ENCODE data around the gene PDGFA. TPM values are rescaled to one million over a fixed set of nuclear protein-coding genes. Genes with fewer than 3 reads are reported as not detected.

The PDGFA gene
- total RNA-seq, 2 donors from 2014 or later, result 34.9 to 50.5 TPM

DNA sequence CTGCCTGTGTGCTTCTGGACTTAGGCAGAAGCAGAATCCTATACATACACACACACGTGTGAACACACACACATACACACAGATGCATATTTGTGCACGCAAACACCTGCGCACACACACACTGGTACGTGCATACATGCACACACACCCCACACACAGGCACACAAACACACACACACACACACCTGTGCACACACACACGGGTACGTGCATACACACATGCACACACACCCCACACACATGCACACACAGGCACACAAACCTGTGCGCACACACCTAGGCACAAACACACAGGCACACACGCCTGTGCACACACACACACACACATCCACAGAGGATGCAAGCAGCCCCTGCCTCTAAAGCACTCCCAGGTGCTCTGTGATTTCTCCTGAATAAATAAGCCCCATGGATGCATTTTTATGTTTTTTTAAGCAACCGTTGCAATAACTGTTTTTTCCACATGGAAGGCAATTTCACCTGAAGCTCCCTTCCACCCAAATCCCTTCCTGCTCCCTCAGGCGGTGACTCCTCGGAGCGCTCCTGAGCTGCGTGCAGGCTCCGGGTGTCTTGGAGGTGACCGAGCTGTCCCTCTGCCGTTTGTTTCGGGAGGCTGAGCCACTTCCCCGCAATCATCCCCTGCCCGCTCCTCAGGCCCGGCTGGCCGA, 41.5 kb upstream of the PDGFA start:
- H3K4me1 ChIP-seq, result no peaks in the 10 kb centered on the region
- intact Hi-C loops (cut with DNase I), result no loop called here
- no peak overlapping the region for H3K4me3 ChIP-seq
- H3K9me3 ChIP-seq, result no peaks in the 10 kb centered on the region
- no peak for DNase-seq
- H3K9ac ChIP-seq (ENCODE audit: low read depth in 2 of 2, low read length in 2 of 2), result peak overlapping the region in 1 of 2 donors; percentile 5
- H3K27ac ChIP-seq, result no peak overlapping the region
- H3K27me3 ChIP-seq, result no peaks in the 10 kb centered on the region
- TF ChIP-seq, protein P1, sequence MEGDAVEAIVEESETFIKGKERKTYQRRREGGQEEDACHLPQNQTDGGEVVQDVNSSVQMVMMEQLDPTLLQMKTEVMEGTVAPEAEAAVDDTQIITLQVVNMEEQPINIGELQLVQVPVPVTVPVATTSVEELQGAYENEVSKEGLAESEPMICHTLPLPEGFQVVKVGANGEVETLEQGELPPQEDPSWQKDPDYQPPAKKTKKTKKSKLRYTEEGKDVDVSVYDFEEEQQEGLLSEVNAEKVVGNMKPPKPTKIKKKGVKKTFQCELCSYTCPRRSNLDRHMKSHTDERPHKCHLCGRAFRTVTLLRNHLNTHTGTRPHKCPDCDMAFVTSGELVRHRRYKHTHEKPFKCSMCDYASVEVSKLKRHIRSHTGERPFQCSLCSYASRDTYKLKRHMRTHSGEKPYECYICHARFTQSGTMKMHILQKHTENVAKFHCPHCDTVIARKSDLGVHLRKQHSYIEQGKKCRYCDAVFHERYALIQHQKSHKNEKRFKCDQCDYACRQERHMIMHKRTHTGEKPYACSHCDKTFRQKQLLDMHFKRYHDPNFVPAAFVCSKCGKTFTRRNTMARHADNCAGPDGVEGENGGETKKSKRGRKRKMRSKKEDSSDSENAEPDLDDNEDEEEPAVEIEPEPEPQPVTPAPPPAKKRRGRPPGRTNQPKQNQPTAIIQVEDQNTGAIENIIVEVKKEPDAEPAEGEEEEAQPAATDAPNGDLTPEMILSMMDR (IDR thresholded peaks at IDR 0.05), result no peak
- no peaks in the 10 kb centered on the region for H3K36me3 ChIP-seq

DNA sequence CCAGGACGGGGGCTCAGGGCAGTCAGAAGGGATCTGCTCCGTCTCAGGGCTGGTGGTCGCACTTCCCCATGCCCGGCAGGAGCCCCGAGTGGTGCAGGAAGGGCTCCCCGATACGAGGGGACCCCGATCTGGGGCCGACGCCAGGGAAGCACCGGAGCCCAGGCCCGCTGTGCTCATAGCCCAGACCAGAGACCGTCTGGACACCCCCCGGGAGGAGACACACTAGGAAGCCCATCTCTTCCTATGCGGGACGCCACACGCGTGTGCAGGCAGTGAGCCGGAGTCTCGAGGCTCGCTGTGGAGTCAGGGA, 39.7 kb upstream of the PDGFA start:
- intact Hi-C loops (cut with DNase I), result no loop called here

DNA sequence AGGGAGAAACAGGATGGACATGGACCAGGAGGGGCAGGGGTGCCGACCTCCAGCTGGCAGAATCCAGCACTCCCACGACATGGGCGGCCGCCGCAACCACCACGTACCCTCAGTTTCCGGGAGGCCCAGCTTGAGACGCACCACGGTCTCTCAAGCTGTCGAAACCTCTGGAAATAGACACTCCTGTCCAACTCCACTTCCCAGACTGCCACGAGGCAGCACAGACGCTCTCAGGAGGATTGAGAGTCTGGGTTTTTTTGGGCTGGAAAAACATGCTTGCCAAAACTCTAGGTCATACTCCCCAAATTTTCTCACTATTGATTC, 37.9 kb upstream of the PDGFA start:
- Histone ChIP-seq H3K36me3 (no peaks in the 10 kb centered on the region), H3K9me3 (no peaks in the 10 kb centered on the region), H3K27me3 (no peaks in the 10 kb centered on the region), H3K4me3 (no peak overlapping the region), H3K27ac (no peak overlapping the region), H3K4me1 (no peaks in the 10 kb centered on the region), H3K9ac (ENCODE audit: low read depth in 2 of 2, low read length in 2 of 2) (no peak overlapping the region)
- DNase-seq, result no peak
- TF ChIP-seq, protein P1 (IDR thresholded peaks at IDR 0.05), result no peak
- intact Hi-C loops (cut with DNase I), result no loop called here

More for the DNA sequence above, 39.7 kb upstream of the PDGFA start:
- TF ChIP-seq, protein P1 (IDR thresholded peaks at IDR 0.05), result no peak
- Histone ChIP-seq H3K9ac (ENCODE audit: low read depth in 2 of 2, low read length in 2 of 2) (no peak overlapping the region), H3K36me3 (no peaks in the 10 kb centered on the region), H3K9me3 (no peaks in the 10 kb centered on the region), H3K4me1 (no peaks in the 10 kb centered on the region), H3K4me3 (no peak overlapping the region), H3K27me3 (no peaks in the 10 kb centered on the region), H3K27ac (no peak overlapping the region)
- no peak for DNase-seq

DNA sequence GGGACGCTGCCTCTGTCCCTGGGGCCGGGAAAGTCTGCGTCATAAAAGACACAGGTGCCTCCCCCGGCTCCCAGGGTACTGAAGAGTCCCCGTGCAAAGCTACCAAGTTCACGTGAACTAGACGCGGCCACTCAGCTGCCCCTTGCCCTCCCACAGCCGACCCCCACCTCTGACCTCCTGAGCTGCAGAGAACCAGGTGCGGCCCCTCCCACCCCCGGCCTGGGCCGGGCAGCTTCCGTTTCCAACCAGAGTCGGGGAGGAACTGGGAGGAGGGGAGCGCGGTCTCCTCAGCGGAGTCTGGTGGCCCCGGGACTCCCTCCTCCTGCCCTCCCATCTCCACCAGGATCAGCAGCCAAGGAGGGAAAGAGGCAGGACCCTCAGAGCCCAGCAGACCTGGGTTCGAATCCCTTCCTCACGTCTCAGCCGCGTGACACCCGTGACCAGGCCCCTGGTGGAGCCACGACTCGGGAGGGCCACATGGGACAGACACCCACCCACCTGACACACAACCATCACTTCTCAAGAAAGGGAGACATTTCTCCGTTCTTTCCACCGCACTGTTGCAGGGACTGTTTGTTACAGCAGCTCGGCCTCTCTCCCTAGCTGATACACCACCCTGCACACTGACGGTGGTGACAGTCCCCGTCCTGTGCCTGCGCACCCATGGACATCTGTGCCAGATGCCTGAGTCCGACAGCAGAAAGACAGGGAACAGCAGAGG, 37.4 kb upstream of the PDGFA start:
- Histone ChIP-seq H3K36me3 (no peaks in the 10 kb centered on the region), H3K27me3 (no peaks in the 10 kb centered on the region), H3K9me3 (no peaks in the 10 kb centered on the region), H3K4me3 (no peak overlapping the region), H3K4me1 (no peaks in the 10 kb centered on the region), H3K9ac (ENCODE audit: low read depth in 2 of 2, low read length in 2 of 2) (no peak overlapping the region), H3K27ac (no peak overlapping the region)
- DNase-seq, result no peak
- intact Hi-C loops (cut with DNase I), result no loop called here
- TF ChIP-seq, protein P1 (IDR thresholded peaks at IDR 0.05), result no peak

DNA sequence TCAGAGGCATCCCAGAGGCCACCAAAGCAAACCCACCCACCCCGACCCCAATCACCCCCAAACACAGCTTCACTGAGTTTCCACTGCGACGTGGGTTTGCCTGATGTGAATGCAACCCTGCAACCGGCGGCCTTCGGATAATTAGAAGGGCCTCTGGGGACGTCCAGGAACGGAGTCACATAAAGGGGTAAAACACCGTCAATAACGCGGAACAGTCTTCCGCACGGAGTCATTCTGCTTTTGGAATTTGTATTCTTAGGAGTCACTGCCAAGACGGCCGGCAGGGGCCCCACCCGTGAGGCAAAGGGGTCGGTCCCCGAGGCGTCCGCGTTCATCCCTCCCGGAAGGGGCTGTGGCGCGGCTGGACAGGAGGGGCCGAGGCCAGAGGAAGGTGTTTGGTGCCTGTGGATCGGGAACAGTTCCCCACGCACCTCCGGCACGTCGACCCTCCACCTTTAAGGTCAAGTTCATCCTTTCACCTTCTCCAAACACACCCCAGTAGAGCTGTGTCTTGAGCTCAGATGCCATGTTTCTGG, 36.7 kb upstream of the PDGFA start:
- intact Hi-C loops (cut with DNase I), result no loop called here
- Histone ChIP-seq H3K4me3 (no peak overlapping the region), H3K9ac (ENCODE audit: low read depth in 2 of 2, low read length in 2 of 2) (no peak overlapping the region), H3K4me1 (no peaks in the 10 kb centered on the region), H3K9me3 (no peaks in the 10 kb centered on the region), H3K36me3 (no peaks in the 10 kb centered on the region), H3K27ac (no peak overlapping the region), H3K27me3 (no peaks in the 10 kb centered on the region)
- DNase-seq, result no peak
- TF ChIP-seq, protein P1 (IDR thresholded peaks at IDR 0.05), result no peak

Measured in colonic mucosa (tissue), 4 donors.